NCI-H226 (cell line): ENCODE data around the gene CCZ1.
"Not testable (repeated sequence)": the region's sequence is repeated elsewhere in the genome, so short reads cannot be mapped to it uniquely, and the experiment has no call there.

Source experiments
- DNase-seq: peaks from one replicate; pipeline ENCODE4 v3.0.0-alpha.2; 2015

CCZ1 gene

DNA sequence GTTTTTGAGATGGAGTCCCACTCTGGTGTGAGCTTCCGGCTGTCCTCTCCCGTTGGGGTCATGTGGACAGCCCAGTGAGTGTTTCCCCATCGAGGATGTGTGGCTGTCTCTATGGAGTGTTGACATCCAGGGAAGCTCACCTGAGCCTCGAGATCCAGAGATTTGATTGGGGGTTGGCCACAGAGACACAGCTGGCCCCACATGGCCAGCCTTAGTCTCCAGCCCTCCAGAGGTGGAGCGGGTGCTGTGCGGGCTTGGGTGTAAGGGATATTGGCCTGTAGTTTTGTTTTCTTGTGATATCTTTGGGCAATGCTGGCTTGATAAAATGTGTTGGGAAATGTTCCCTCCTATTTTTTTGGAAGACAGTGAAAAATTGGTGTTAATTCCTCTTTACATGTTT is 18.0 kb downstream of the CCZ1 start:
- DNase-seq: not testable (repeated sequence)

DNA sequence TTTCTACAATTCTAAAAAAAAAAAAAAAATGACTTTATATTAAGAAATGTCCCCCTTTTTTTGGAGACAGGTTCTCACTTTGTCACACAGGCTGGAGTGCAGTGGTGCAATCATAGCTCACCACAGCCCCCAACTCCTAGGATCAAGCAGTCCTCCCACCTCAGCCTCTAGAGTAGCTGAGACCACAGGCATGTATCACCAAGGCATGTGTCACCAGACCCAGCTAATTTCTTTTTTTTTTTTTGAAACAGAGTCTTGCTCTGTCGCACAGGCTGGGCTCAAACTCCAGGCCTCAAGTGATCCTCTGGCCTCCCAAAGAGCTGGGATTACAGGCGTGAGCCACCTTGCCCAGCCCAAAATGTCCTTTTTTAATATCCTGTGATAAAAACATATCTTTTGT is 25.6 kb downstream of the CCZ1 start:
- DNase-seq: not testable (repeated sequence)

DNA sequence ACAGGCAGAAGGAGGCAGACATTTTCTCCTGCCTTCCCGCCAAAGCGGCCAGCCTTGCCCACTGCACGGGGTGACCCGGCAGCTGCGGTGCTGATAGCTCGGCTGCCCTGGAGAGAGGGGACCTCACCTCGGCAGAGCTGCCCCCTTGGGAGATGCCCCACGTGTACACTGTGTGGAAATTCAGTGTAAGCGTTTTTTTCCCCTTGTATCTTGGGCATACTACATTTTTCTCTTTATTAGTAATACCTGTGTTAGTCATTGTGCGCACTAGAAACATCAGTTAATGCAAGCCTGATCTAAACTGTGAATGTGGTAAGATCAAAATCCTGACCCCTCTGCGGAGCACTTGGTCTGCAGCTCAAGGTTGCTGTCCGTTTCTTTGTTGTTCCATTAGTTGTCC is 26.1 kb downstream of the CCZ1 start:
- not testable (repeated sequence) for DNase-seq

DNA sequence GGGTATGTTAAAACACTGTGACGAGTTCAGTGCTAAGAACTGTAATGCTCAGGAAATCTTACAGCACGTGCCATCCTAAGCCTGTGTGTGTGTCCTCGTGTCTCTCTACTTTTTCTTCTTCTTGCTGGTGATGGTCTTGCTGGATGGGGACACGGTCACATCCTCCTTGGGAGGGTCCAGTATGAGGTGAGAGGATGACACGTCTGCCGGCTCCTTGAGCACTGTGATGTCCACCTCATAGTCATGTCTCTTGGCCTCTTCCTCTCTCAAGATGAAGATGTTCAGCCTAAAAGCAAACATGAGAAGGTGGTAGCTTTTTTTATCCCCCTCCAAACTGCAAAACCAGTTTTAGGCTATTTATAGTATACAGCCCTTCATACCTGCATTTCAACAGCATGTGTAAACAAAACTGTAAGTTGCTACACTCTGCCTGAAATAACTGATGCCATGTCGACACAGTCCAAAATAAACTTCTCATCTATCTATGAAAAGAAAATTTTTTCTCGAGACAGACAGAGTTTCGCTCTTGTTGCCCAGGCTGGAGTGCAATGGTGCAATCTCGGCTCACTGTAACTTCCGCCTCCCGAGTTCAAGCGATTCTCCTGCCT is 27.8 kb downstream of the CCZ1 start:
- DNase-seq: not testable (repeated sequence)

DNA sequence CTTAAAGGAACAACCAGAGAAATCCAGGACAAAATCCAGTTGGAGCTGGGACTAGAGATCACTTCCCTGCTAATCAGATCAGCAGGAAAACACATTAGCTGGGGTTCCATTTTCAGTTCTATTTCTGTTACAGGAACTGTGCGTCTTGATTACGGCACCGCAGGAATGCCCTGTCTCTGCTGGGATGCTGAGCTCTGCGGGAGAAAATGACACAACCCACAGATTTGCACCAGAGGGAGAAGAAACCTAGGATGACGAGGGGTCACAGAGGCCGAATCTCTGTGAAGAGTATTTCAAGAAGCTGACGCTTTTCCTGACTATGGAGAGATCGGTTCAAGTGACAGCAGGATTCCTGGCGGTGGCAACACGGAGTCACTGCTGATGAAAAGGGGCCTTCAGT is 31.8 kb downstream of the CCZ1 start:
- not testable (repeated sequence) for DNase-seq

DNA sequence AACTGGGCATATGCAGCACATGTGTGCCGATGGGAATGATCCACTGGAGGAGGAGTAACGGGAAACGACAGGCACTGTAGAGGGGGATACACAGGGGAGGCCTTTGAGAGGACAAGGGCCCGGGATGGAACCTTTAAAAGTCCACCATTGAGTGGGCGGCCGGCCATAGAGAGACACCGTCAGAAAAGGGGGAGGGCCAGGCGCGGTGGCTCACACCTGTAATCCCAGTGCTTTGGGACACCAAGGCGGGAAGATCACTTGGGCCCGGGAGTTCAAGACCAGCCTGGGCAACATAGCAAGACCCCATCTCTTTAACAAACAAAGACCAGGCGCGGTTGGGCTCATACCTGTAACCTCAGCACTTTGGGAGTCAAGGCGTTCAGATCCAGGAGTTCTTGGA is 32.7 kb downstream of the CCZ1 start:
- DNase-seq: not testable (repeated sequence)

DNA sequence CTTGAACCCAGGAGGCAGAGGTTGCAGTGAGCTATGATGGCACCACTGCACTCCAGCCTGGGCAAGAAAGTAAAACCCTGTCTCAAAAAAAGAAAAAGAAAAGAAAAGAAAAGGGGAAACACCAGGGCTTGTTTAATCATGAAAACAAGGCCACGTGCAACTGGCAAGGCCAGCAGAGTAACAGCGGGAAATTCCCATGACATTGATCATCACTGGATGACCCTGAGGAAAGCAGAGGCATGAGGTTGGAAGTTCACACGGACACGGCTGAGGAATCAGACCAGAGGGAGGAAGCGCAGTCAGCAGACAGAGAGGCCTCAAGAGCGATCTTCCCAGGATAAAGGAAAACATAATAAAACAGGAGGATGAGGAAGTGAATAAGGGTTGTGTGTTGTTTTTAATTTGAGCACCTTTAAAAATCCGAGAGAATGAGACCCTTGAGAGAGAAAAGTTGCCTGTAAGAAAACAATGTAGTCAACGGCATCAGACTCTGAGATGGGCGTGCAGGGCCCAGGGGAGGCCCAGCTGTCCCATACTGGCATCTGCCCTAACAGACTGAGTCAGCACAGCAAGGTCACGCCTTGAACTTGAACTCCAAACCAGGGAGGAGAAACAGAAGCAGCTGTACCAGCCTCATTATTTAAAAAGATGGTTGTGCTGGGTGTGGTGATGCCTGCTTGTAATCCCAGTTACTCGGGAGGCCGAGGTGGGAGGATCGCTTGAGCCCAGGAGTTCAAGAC is 33.5 kb downstream of the CCZ1 start:
- peak; percentile 2 for DNase-seq

DNA sequence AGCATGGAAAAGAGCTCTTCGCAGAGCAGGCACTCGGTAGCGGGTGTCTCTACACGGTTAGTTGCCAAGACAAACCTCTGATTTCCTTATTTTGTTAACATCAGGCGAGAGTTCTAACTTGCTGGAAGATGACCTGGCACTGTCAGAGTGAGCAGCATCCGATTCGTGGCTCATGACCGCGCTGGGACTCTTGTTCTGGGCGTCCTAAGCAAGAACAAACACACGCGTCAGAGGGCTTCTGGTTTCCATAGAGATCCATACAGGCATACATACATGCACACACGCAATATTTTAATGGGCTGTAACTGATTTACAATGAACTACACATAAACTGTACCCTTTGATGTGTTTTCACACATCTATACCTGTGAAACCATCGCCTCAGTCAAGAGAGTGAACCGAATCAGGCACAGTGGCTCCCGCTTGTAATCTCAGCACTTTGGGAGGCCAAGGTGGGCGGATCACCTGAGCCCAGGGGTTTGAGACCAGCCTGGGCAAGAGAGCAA is 36.5 kb downstream of the CCZ1 start:
- DNase-seq: not testable (repeated sequence)

DNA sequence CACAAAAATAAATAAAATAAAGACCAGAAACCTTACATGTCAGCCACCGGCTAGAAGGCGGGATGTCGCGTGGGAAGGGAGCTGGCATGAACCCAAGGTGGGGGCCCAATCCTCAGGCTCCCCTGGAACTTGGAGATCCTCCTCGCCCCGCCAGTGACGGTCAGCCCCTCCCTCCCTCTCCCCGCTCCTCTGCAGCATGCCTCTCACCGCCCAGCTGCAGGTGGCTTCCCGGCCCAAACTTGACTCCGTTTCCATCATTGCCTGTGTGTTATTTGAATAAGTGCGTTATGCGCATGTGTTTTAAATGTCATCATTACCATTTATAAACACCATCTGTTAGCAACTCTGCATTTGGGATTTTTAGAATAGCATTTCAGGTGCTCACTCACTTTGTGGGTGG is 64.7 kb downstream of the CCZ1 start:
- DNase-seq: not testable (repeated sequence)

DNA sequence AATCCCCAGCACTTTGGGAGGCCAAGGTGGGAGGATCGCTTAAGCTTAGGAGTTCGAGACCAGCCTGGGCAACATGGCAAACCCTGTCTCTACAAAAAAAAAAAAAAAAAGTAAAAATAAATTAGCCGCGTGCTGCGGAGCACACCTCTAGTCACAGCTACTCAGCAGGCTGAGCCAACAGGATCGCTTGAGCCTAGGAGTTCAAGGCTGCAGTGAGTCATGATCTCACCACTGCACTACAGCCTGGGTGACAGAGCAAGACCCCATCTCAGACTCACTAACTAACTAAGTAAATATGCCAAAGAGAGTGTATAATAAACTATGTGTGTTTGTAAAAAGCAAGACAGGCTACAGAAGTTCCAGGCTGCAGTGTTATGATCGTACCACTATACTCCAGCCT is 65.3 kb downstream of the CCZ1 start:
- DNase-seq: not testable (repeated sequence)

DNA sequence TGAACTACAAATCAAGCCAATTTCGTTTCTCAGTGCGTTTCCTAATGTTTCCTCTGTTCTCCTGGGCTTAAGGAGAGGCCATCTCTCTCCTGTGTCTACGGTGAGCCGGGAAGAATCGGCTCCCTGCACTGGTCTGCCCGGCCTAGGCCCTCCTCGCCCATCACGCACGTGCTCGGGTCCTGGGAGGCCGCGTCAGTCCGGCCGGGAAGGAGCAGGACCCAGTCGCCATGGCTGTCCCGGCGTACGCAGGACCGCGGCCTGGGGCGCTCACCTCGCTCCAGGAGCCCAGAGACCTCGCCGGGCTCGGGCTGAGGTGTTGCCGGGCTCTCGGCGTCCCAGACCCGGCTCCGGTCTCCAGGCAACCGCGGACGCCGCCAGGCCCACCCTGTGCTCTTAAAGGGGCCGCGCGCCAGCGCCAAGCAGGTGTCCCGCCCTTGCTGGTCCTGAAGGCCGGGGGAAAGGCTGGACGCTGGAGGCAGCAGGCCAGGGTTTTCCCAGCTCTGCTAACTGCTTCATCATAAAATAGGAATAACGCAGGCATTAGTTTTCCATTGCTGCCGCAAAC is 71.9 kb downstream of the CCZ1 start, which contains the start of gene RSPH10B:
TSS of gene RSPH10B (minus strand) at position 343 of the 565 bp plus-strand sequence. CDS start 3,573 bp downstream, outside the sequence.
- not testable (repeated sequence) for DNase-seq

DNA sequence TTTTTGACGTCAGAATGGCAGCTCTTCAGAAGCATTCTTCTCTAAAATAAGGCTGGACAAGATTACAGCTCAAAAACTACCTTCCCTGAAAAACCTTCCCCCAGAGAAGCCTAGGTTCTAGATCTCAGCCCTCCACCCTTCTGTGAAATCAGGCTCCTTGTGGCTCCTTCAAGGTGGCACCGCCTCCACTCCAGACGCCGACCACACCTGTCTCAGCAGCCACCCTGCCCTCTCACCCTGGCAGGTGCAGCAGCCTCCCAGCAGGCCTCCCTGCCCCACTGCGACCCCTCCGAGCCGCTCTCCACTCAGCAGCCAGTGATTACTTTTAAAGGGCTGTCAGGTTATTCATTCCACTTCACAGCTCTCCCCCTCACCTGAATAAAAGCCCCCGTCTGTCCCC is 75.0 kb downstream of the CCZ1 start:
- not testable (repeated sequence) for DNase-seq
